ENCODE data around the gene SP140L. TPM values are rescaled to one million over a fixed set of nuclear protein-coding genes. Genes with fewer than 3 reads are reported as not detected.
A peak's percentile ranks its signal among the peaks of the same experiment; 100 is the strongest.

SP140L gene
- total and polyA plus RNA-seq, 10 of the 15 experiments (the other 5 are each of a cell fraction or from before 2014, with no cell fraction given) = 4.7 to 28.6 (median 15.0) TPM

DNA sequence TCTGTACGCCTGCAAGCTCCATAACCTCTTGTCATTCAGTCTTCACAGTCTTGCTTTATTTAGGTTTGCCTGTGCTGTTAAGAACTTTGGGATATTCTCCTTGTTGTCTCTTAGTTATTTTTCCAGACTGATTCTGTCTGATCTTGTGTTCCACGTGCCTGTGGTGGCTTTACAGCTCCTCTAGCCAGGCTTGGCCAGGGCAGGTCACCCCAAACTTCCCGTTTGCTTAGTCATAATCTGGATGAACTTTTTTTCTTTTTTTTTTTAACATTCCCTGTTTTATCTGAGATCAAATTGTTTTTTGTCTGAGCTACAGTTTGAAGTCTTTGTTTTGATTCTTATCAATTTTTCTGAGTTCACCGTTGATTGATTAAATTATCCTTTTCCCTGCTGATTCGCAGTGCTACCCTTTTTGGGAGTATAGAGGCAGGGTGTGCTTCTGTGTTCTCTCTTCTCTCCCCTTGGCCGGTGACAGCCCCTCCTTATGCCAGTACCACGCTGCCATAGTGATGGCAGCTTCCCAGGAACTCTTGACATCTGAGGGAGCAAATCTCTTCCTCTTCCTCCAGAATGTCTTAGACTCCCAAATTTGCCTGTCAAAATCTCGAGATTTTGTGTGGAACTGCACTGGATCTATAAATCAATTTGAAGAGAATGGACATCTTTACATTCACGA lies 91.5 kb downstream of the SP140L start:
- no peak for DNase-seq (ENCODE audit: low read depth, low spot score)
- Histone ChIP-seq H3K4me3 (peak overlapping the region; percentile 94), H2AFZ (ENCODE audit: control insufficient read depth, low read depth, low read length) (no peak overlapping the region), H3K27me3 (replicated peaks in 1 of 2; ENCODE audit: control insufficient read depth in 2 of 2, insufficient read depth in 2 of 2, low read length in 1 of 2) (no peaks in the 10 kb centered on the region), H3K36me3 (ENCODE audit: control insufficient read depth in 2 of 2, insufficient read depth in 2 of 2, low read length in 1 of 2) (peaks cover 0 to under 1% of the 10 kb centered on the region in 2 experiments; a peak in 2 of 4 replicates), H3K79me2 (ENCODE audit: control insufficient read depth, insufficient read depth, low read length) (peaks cover 83% of the 10 kb centered on the region), H3K4me2 (ENCODE audit: control insufficient read depth, insufficient read depth) (peak overlapping the region; percentile 39), H3K9me3 (replicated peaks; ENCODE audit: control insufficient read depth, insufficient read depth, low read length) (no peaks in the 10 kb centered on the region), H3K9ac (ENCODE audit: control insufficient read depth, insufficient read depth, low read length) (peak overlapping the region; percentile 95), H3K4me1 (ENCODE audit: control insufficient read depth, insufficient read depth, low read length) (peaks cover 24% of the 10 kb centered on the region), H3K27ac (ENCODE audit: control insufficient read depth, insufficient read depth) (peak overlapping the region; percentile 95), H4K20me1 (ENCODE audit: control insufficient read depth, insufficient read depth) (no peaks in the 10 kb centered on the region)
- in situ Hi-C loops (cut with MboI) = no loop called here
- intact Hi-C loops (cut with micrococcal nuclease; ENCODE audit: unreplicated experiment) = loop anchor here (2.0 to 10.0 kb wide), 5 partner anchors 22 to 296 kb away; partner anchors contain the start of genes CAB39 and SP140L
- POLR2A ChIA-PET = interaction anchor here (1.0 to 3.7 kb wide), 8 partner anchors 10 to 212 kb away, joined by 3 to 21 read pairs (median 4); partner anchors contain the start of genes SP110 and SP140L
- FAIRE-seq = no peak
- 2% methylated on average over 9 of the region's 9 CpGs for WGBS (ENCODE audit: insufficient coverage, insufficient replicate concordance, low lambda C conversion rate, missing lambda C conversion rate)
- RAD21 ChIA-PET (ENCODE audit: unreplicated experiment) = interaction anchor here (1.0 to 2.9 kb wide), 12 partner anchors 8 to 380 kb away, joined by 3 to 22 read pairs (median 10); partner anchors contain the start of genes SP110 and SP140
- no TSS peak for BruUV-seq (replicated peaks)
- SMC1A ChIA-PET (ENCODE audit: uncharacterized antibody, unreplicated experiment) = interaction anchor here (0.6 to 5.8 kb wide), 24 partner anchors 9 to 393 kb away, joined by 3 to 45 read pairs (median 4); partner anchors contain the start of gene SP110
- CTCF ChIA-PET = interaction anchor here (0.8 to 3.5 kb wide), 9 partner anchors 12 to 216 kb away, joined by 3 to 13 read pairs (median 3); no protein-coding TSS in a partner anchor
- ATAC-seq = peak; percentile 20; the same call in 2 of the 3 replicates
- TF ChIP-seq MLLT1 (IDR thresholded peaks at IDR 0.05) (peak; percentile 36; the same call in 1 of the 2 replicates), RUNX3 (IDR thresholded peaks at IDR 0.05; ENCODE audit: low read length) (peak; percentile 6; the same call in 1 of the 2 replicates), CHD2 (IDR thresholded peaks at IDR 0.05; ENCODE audit: borderline replicate concordance, low read depth, low read length) (no peak), WRNIP1 (IDR thresholded peaks at IDR 0.05; ENCODE audit: borderline replicate concordance, low read depth, low read length) (0 out of 2 replicates have a peak, but pooled peaks have one; percentile 31), IKZF2 (IDR thresholded peaks at IDR 0.05) (0 out of 4 replicates have a peak, but pooled peaks of 1 of the 2 experiments have one; percentile 8), HDGF (IDR thresholded peaks at IDR 0.05) (no peak), BHLHE40 (IDR thresholded peaks at IDR 0.05; ENCODE audit: borderline replicate concordance in 1 of 2, low read depth in 2 of 2, low read length in 1 of 2) (peak in 1 of 2 experiments; percentile 27; a peak in 1 of 4 replicates), USF2 (IDR thresholded peaks at IDR 0.05; ENCODE audit: borderline replicate concordance, low read depth, low read length) (no peak), HCFC1 (IDR thresholded peaks at IDR 0.05; ENCODE audit: low read length) (no peak), BCL11A (IDR thresholded peaks at IDR 0.05; ENCODE audit: low read depth, low read length) (no peak), YY1 (IDR thresholded peaks at IDR 0.05; ENCODE audit: low read depth, low read length) (0 out of 2 replicates have a peak, but pooled peaks have one; percentile 20), TARDBP (IDR thresholded peaks at IDR 0.05; ENCODE audit: borderline replicate concordance) (no peak)
- TF ChIP-seq, protein P1, sequence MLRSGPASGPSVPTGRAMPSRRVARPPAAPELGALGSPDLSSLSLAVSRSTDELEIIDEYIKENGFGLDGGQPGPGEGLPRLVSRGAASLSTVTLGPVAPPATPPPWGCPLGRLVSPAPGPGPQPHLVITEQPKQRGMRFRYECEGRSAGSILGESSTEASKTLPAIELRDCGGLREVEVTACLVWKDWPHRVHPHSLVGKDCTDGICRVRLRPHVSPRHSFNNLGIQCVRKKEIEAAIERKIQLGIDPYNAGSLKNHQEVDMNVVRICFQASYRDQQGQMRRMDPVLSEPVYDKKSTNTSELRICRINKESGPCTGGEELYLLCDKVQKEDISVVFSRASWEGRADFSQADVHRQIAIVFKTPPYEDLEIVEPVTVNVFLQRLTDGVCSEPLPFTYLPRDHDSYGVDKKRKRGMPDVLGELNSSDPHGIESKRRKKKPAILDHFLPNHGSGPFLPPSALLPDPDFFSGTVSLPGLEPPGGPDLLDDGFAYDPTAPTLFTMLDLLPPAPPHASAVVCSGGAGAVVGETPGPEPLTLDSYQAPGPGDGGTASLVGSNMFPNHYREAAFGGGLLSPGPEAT (IDR thresholded peaks at IDR 0.05; ENCODE audit: low read depth) = peak; percentile 33; the same call in 1 of the 2 replicates
- TF ChIP-seq, protein P2, sequence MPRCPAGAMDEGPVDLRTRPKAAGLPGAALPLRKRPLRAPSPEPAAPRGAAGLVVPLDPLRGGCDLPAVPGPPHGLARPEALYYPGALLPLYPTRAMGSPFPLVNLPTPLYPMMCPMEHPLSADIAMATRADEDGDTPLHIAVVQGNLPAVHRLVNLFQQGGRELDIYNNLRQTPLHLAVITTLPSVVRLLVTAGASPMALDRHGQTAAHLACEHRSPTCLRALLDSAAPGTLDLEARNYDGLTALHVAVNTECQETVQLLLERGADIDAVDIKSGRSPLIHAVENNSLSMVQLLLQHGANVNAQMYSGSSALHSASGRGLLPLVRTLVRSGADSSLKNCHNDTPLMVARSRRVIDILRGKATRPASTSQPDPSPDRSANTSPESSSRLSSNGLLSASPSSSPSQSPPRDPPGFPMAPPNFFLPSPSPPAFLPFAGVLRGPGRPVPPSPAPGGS (IDR thresholded peaks at IDR 0.05; ENCODE audit: borderline replicate concordance, insufficient read depth, low read depth, low read length, poor library complexity, severe bottlenecking) = no peak
- TF ChIP-seq, protein P3, sequence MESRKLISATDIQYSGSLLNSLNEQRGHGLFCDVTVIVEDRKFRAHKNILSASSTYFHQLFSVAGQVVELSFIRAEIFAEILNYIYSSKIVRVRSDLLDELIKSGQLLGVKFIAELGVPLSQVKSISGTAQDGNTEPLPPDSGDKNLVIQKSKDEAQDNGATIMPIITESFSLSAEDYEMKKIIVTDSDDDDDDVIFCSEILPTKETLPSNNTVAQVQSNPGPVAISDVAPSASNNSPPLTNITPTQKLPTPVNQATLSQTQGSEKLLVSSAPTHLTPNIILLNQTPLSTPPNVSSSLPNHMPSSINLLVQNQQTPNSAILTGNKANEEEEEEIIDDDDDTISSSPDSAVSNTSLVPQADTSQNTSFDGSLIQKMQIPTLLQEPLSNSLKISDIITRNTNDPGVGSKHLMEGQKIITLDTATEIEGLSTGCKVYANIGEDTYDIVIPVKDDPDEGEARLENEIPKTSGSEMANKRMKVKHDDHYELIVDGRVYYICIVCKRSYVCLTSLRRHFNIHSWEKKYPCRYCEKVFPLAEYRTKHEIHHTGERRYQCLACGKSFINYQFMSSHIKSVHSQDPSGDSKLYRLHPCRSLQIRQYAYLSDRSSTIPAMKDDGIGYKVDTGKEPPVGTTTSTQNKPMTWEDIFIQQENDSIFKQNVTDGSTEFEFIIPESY (IDR thresholded peaks at IDR 0.05) = no peak

Data from GM12878 (cell line).